Measurements from ENCODE around the gene TTC3. TPM values are rescaled to one million over a fixed set of nuclear protein-coding genes. Genes with fewer than 3 reads are reported as not detected.

TTC3 gene
- total RNA-seq, 1 donor from 2014 or later, result 216 TPM

DNA sequence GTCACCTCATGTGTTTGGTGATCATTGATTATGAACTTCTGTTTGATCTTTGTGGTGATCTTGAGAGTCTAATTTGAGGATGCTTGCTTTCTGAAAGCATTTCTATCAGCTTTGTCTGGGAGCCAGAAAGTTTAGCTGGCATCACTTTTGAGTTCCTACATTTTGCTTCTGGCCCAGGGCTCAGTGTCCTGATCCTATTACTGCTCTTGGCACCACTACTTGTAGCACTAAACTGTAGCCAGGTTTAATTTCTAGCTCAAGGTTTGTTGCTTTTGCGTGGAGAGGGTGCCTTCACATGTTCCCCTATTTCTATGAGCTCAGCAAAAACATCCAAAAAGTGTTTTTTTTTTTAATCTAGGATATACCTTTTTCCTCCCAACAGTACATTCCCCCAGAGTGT lies 9.3 kb downstream of the TTC3 start:
- no peak for TF ChIP-seq CTCF (conservative IDR thresholded peaks at IDR 0.05)
- DNase-seq (ENCODE audit: low read depth, low spot score), result no peak
- Mint-ChIP-seq H3K36me3 (ENCODE audit: low read depth) (peaks cover 9% of the 10 kb centered on the region), H3K9me3 (peaks cover 4% of the 10 kb centered on the region), H3K27ac (ENCODE audit: unreplicated experiment) (no peak overlapping the region), H3K4me3 (no peak overlapping the region), H3K27me3 (ENCODE audit: low read depth) (no peaks in the 10 kb centered on the region), H3K4me1 (peaks cover 18% of the 10 kb centered on the region)

- Mint-ChIP-seq H3K27me3 (ENCODE audit: low read depth) (no peaks in the 10 kb centered on the region), H3K4me3 (no peak overlapping the region), H3K4me1 (peaks cover 12% of the 10 kb centered on the region), H3K9me3 (peaks cover 4% of the 10 kb centered on the region), H3K27ac (ENCODE audit: unreplicated experiment) (no peak overlapping the region), H3K36me3 (ENCODE audit: low read depth) (peaks cover 9% of the 10 kb centered on the region)
- no peak for TF ChIP-seq CTCF (conservative IDR thresholded peaks at IDR 0.05)
- DNase-seq (ENCODE audit: low read depth, low spot score), result no peak
Observed at GRCh38 chr21:37082856-37083528, 9.9 kb downstream of the TTC3 start.

DNA sequence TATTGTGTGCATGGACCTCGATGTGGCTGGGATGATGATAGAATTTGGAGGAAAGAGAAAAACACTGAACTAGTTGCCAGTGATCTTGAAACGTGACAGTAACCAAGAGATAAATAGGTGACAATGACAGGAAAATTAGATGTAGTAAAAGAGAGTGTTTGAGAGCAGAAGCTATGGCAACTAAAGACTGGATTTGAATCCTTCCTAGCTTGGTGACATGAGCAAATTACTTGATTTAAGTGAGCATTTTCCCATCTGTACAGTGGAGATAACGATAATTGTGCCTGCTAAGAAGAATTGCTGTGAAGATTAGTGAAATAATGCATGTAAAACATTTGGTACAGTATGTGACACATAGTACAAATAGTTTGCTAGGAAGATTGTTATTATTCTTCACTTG lies 12.7 kb downstream of the TTC3 start:
- DNase-seq (ENCODE audit: low read depth, low spot score), result no peak
- Mint-ChIP-seq H3K27me3 (ENCODE audit: low read depth) (no peaks in the 10 kb centered on the region), H3K27ac (ENCODE audit: unreplicated experiment) (no peak overlapping the region), H3K4me3 (no peak overlapping the region), H3K4me1 (peaks cover 6% of the 10 kb centered on the region), H3K36me3 (ENCODE audit: low read depth) (peaks cover 5% of the 10 kb centered on the region), H3K9me3 (no peaks in the 10 kb centered on the region)
- no peak for TF ChIP-seq CTCF (conservative IDR thresholded peaks at IDR 0.05)

DNA sequence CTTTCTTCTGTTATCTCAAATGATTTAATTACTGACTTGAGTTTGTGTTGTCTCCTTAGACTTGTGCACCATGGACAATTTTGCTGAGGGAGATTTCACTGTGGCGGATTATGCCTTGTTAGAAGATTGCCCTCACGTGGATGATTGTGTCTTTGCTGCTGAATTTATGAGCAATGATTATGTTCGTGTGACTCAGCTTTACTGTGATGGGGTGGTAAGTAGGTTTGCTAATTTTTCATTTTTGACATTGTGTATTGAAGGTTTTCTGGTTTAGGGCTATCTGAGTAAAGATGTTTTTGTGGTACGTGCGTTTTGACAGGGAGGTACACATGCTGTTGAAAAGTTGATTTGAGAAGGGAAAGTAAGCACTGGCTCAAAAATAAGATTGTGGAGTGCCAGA lies 14.1 kb downstream of the TTC3 start:
- peaks cover 6% of the 10 kb centered on the region for H3K4me1 Mint-ChIP-seq
- DNase-seq (ENCODE audit: low read depth, low spot score), result no peak
- no peaks in the 10 kb centered on the region for H3K9me3 Mint-ChIP-seq
- peak; percentile 55 for TF ChIP-seq CTCF (conservative IDR thresholded peaks at IDR 0.05)
- H3K36me3 Mint-ChIP-seq (ENCODE audit: low read depth), result peaks cover 5% of the 10 kb centered on the region
- no peaks in the 10 kb centered on the region for H3K27me3 Mint-ChIP-seq (ENCODE audit: low read depth)
- no peak overlapping the region for H3K27ac Mint-ChIP-seq (ENCODE audit: unreplicated experiment)
- H3K4me3 Mint-ChIP-seq, result no peak overlapping the region

DNA sequence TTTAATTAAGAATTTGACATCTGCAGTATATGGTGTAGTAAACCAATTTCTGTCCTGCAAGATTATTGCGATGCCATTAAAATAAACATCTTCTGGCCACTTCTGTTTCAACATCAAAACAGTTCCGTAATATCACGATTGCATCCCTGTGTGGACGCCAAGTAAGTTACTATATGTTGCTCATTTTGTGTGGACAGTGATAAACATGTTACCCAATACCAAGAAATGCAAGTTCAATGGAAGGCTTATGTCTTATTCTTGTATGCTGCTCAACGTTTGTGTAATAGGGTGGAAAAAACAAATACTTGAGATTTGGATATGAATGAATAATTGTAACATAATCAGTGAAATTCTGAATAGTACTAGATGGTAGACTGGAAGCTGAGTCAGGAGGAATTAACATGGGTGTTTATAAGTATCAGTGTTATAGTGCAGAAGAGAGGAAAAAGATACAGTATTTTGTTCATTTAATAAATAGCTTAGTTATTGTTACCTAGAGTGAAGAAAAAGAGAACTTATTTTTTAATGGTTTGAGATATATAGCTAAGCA lies 15.2 kb downstream of the TTC3 start:
- no peak for DNase-seq (ENCODE audit: low read depth, low spot score)
- no peak overlapping the region for H3K27ac Mint-ChIP-seq (ENCODE audit: unreplicated experiment)
- no peaks in the 10 kb centered on the region for H3K9me3 Mint-ChIP-seq
- no peak overlapping the region for H3K4me3 Mint-ChIP-seq
- TF ChIP-seq CTCF (conservative IDR thresholded peaks at IDR 0.05), result no peak
- H3K27me3 Mint-ChIP-seq (ENCODE audit: low read depth), result no peaks in the 10 kb centered on the region
- peaks cover 1% of the 10 kb centered on the region for H3K4me1 Mint-ChIP-seq
- peaks cover 7% of the 10 kb centered on the region for H3K36me3 Mint-ChIP-seq (ENCODE audit: low read depth)
